K562 (cell line): ENCODE results near the gene RXRA. TPM values are rescaled to one million over a fixed set of nuclear protein-coding genes. Genes with fewer than 3 reads are reported as not detected.

Source experiments
- BMI1 ChIP-seq: fragments of 150-350 bp; IDR thresholded peaks from 2 replicates; pipeline ENCODE4 v1.6.1; 2014; ENCODE audit warnings: low read length
- C11orf30 ChIP-seq: fragments of 450-650 bp; IDR thresholded peaks from 2 replicates; pipeline ENCODE4 v1.6.1; 2016; ENCODE audit warnings: low read depth, mild to moderate bottlenecking
- CREM ChIP-seq: IDR thresholded peaks from 2 replicates; pipeline ENCODE4 v1.6.1; 2014; ENCODE audit warnings: antibody characterized with exemption, low read depth
- CTCF ChIP-seq, 3 experiments: IDR thresholded peaks in 2 of 3; conservative IDR thresholded peaks in 1 of 3; 2 replicates each; pipeline ENCODE4 v1.5.1; 2011 to 2012; ENCODE audit warnings: low read length in 3 of 3, mild to moderate bottlenecking in 3 of 3, control low read depth in 2 of 3, improper control_type of control experiment in 1 of 3, inconsistent platforms in 1 of 3, low read depth in 1 of 3, mixed read lengths in 1 of 3, moderate library complexity in 1 of 3; ENCODE audit not compliant: insufficient read depth in 2 of 3
- HDGF ChIP-seq: fragments of 450-650 bp; IDR thresholded peaks from 2 replicates; pipeline ENCODE4 v1.6.1; 2016
- HNRNPL ChIP-seq: fragments of 200-400 bp; formaldehyde crosslinking; IDR thresholded peaks from 2 replicates; pipeline ENCODE4 v1.6.1; 2017; ENCODE audit warnings: low read depth, mild to moderate bottlenecking, low read length
- MBD2 ChIP-seq: sonication (generic); IDR thresholded peaks from 2 replicates; pipeline ENCODE4 v1.6.1; 2016; ENCODE audit warnings: low read depth, borderline replicate concordance
- MXD1 ChIP-seq: fragments of 250-450 bp; sonication (Bioruptor Pico); IDR thresholded peaks from 2 replicates; pipeline ENCODE4 v1.8.0; 2021; ENCODE audit warnings: borderline replicate concordance, mild to moderate bottlenecking, moderate library complexity; ENCODE audit not compliant: poor library complexity, severe bottlenecking
- POLR3G ChIP-seq: IDR thresholded peaks from 2 replicates; pipeline ENCODE4 v1.6.1; 2011; ENCODE audit not compliant: insufficient read length, insufficient replicate concordance; ENCODE audit errors: extremely low read depth
- SIN3B ChIP-seq: fragments of 450-650 bp; IDR thresholded peaks from 2 replicates; pipeline ENCODE4 v1.6.1; 2017; ENCODE audit warnings: low read depth, mild to moderate bottlenecking, moderate library complexity
- SRSF3 ChIP-seq: fragments of 200-400 bp; formaldehyde crosslinking; IDR thresholded peaks from 2 replicates; pipeline ENCODE4 v1.6.1; 2016; ENCODE audit warnings: mild to moderate bottlenecking, low read length, moderate library complexity; ENCODE audit not compliant: insufficient read depth
- THRAP3 ChIP-seq: fragments of 450-650 bp; IDR thresholded peaks from 2 replicates; pipeline ENCODE4 v1.6.1; 2016; ENCODE audit warnings: mild to moderate bottlenecking, inconsistent platforms, borderline replicate concordance
- TSHZ1 ChIP-seq: fragments of 250-450 bp; sonication (Bioruptor Pico); IDR thresholded peaks from 2 replicates; pipeline ENCODE4 v1.4.0; 2020; ENCODE audit warnings: mild to moderate bottlenecking, moderate library complexity
- ZBTB1 ChIP-seq: sonication (generic); formaldehyde crosslinking; IDR thresholded peaks from 2 replicates; pipeline ENCODE4 v1.8.1; 2023; ENCODE audit warnings: missing genetic modification reagents, low read depth, mild to moderate bottlenecking, borderline replicate concordance
- ZEB2 ChIP-seq: fragments of 450-650 bp; IDR thresholded peaks from 2 replicates; pipeline ENCODE4 v1.6.1; 2016
- ZNF24 ChIP-seq: fragments of 450-650 bp; IDR thresholded peaks from 2 replicates; pipeline ENCODE4 v1.6.1; 2016
- ZNF311 ChIP-seq: fragments of 250-450 bp; sonication (Bioruptor Pico); IDR thresholded peaks from 2 replicates; pipeline ENCODE4 v1.4.0; 2020; ENCODE audit warnings: mild to moderate bottlenecking, moderate library complexity
- ZNF695 ChIP-seq: fragments of 450-650 bp; formaldehyde crosslinking; IDR thresholded peaks from 2 replicates; pipeline ENCODE4 v1.4.0; 2020; ENCODE audit warnings: mild to moderate bottlenecking, moderate library complexity
- polyA plus RNA-seq, 8 experiments: library from polyadenylated mRNA; depleted of rRNA in 4 of 8; stranded (reverse) in 5 of 8; unstranded in 3 of 8; fragments of >200 nt; fragmentation: Nextera tagmentation in 2 of 8; fragmentation: Illumina TruSeq in 1 of 8; extraction: Ambion mirVana in 2 of 8; extraction: Trizol in 1 of 8; gene quantifications; 2 replicates each; pipeline versions ENCODE4 v1.2.1 to v1.2.3, GENCODE V29; 2011 to 2014; ENCODE audit warnings: inconsistent platforms in 1 of 8, missing spikeins in 1 of 8
- total RNA-seq, 7 experiments: library from RNA; depleted of rRNA in 6 of 7; stranded (reverse); fragments of >200 nt in 6 of 7; fragmentation: Illumina TruSeq in 2 of 7; extraction: Trizol in 2 of 7; gene quantifications; 2 replicates each; pipeline versions ENCODE4 v1.2.1 to v1.2.3, GENCODE V29; 2011 to 2021; ENCODE audit warnings: low replicate concordance in 1 of 7
- TF ChIP-seq, protein P1 (sequence below): fragments of 450-650 bp; formaldehyde crosslinking; IDR thresholded peaks from 2 replicates; pipeline ENCODE4 v1.4.0; 2022; ENCODE audit warnings: missing genetic modification characterization
- TF ChIP-seq, protein P2 (sequence below), 2 experiments: IDR thresholded peaks; 2 replicates each; pipeline ENCODE4 v1.6.1; 2011; ENCODE audit warnings: borderline replicate concordance in 1 of 2, control low read depth in 1 of 2, low read depth in 1 of 2, low read length in 1 of 2, mild to moderate bottlenecking in 1 of 2, mixed read lengths in 1 of 2, moderate library complexity in 1 of 2; ENCODE audit not compliant: insufficient read depth in 1 of 2, insufficient read length in 1 of 2, poor library complexity in 1 of 2, severe bottlenecking in 1 of 2; ENCODE audit errors: extremely low read depth in 1 of 2

RXRA gene
- total and polyA plus RNA-seq, 9 of the 15 experiments (the other 6 are each of a cell fraction or from before 2014, with no cell fraction given), result 0.35 to 23.6 (median 4.6) TPM

- TF ChIP-seq, protein P1, sequence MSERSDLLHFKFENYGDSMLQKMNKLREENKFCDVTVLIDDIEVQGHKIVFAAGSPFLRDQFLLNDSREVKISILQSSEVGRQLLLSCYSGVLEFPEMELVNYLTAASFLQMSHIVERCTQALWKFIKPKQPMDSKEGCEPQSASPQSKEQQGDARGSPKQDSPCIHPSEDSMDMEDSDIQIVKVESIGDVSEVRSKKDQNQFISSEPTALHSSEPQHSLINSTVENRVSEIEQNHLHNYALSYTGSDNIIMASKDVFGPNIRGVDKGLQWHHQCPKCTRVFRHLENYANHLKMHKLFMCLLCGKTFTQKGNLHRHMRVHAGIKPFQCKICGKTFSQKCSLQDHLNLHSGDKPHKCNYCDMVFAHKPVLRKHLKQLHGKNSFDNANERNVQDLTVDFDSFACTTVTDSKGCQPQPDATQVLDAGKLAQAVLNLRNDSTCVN (CRISPR knock-in tag), result no peak
- TF ChIP-seq HDGF (no peak), ZEB2 (no peak), CREM (0 out of 2 replicates have a peak, but pooled peaks have one; percentile 18), MXD1 (CRISPR knock-in tag) (no peak), SRSF3 (no peak), ZNF311 (CRISPR knock-in tag) (no peak), THRAP3 (no peak), TSHZ1 (no peak), SIN3B (no peak), ZNF24 (no peak), C11orf30 (no peak), CTCF (IDR thresholded peaks at IDR 0.05 in 2 of 3, conservative IDR thresholded peaks at IDR 0.05 in 1 of 3; ENCODE audit: insufficient read depth in 2 of 3, low read depth in 1 of 3, low read length in 3 of 3) (no peak), HNRNPL (no peak), ZNF695 (CRISPR knock-in tag) (no peak), MBD2 (no peak), BMI1 (no peak), POLR3G (no peak), ZBTB1 (CRISPR knock-in tag) (no peak)
- TF ChIP-seq, protein P2, sequence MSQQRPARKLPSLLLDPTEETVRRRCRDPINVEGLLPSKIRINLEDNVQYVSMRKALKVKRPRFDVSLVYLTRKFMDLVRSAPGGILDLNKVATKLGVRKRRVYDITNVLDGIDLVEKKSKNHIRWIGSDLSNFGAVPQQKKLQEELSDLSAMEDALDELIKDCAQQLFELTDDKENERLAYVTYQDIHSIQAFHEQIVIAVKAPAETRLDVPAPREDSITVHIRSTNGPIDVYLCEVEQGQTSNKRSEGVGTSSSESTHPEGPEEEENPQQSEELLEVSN (IDR thresholded peaks at IDR 0.05; ENCODE audit: borderline replicate concordance in 1 of 2, extremely low read depth in 1 of 2, insufficient read depth in 1 of 2, insufficient read length in 1 of 2, low read depth in 1 of 2, low read length in 1 of 2, poor library complexity in 1 of 2, severe bottlenecking in 1 of 2), result peak; percentile 20 to 61
Measured at GRCh38 chr9:134325096-134325812, 1.0 kb upstream of the RXRA start (continued).
